K562 (cell line): ENCODE data around the gene HECW1. TPM values are rescaled to one million over a fixed set of nuclear protein-coding genes. Genes with fewer than 3 reads are reported as not detected.

Source experiments
- ATAC-seq: fragments of 200-7000 bp; cut with Tn5 transposase; 3 replicates; pipeline ENCODE4 v1.9.1; 2020; ENCODE audit warnings: moderate library complexity
- BruUV-seq: library from RNA; stranded (reverse); fragments of 400-500 nt; replicated peaks from 2 replicates; lab custom pipeline; 2021; lab: Mats Ljungman, UMichigan
- CTCF ChIA-PET: fragments of 300-600 bp; formaldehyde crosslinking; extraction: SDS; loops from one replicate; lab custom pipeline; 2021; ENCODE audit warnings: low intra/inter-chr PET ratio; lab: Yijun Ruan, JAX
- POLR2A ChIA-PET: fragments of 300-600, 350-650 bp; sonication (Branson Sonifier 250); formaldehyde crosslinking; extraction: SDS; loops from one replicate; lab custom pipeline; 2021; ENCODE audit warnings: antibody characterized with exemption, inconsistent platforms; lab: Yijun Ruan, JAX
- DNase-seq, 4 experiments: peaks; one replicate each; pipeline versions ENCODE4 v3.0.0 to v3.0.0-alpha.2; 2011 to 2018; ENCODE audit warnings: low spot score in 3 of 4, mixed read lengths in 3 of 4; ENCODE audit errors: extremely low read depth in 1 of 4
- FAIRE-seq: peaks from 2 replicates; lab custom pipeline; 2011; peaks lifted over from hg19 to GRCh38; lab: Jason Lieb, UNC
- H2AFZ ChIP-seq: 2 replicates; pipeline ENCODE4 v1.6.0; 2011; ENCODE audit warnings: low read depth, low read length, control low read depth, inconsistent platforms
- H3K27ac ChIP-seq: fragments of 200-600 bp; 3 replicates; pipeline ENCODE4 v1.8.0; 2011; ENCODE audit warnings: low read depth, mild to moderate bottlenecking, control low read depth, inconsistent platforms, low read length, moderate library complexity, mixed read lengths; ENCODE audit errors: extremely low read depth
- H3K27me3 ChIP-seq, 2 experiments: fragments of 300-600 bp in 1 of 2; 2 replicates in 1 of 2; 3 replicates in 1 of 2; pipeline versions ENCODE4 v1.6.0 to v1.8.0; 2011; ENCODE audit warnings: inconsistent platforms in 2 of 2, low read length in 2 of 2, mild to moderate bottlenecking in 1 of 2, mixed read lengths in 1 of 2, moderate library complexity in 1 of 2; ENCODE audit not compliant: control insufficient read depth in 2 of 2, insufficient read depth in 2 of 2
- H3K36me3 ChIP-seq: fragments of 300-600 bp; 3 replicates; pipeline ENCODE4 v1.8.0; 2011; ENCODE audit warnings: mild to moderate bottlenecking, low read length, inconsistent platforms; ENCODE audit not compliant: control insufficient read depth, insufficient read depth
- H3K4me1 ChIP-seq, 2 experiments: fragments of 200-600 bp in 1 of 2; replicated peaks in 1 of 2; 2 replicates in 1 of 2; 3 replicates in 1 of 2; pipeline versions ENCODE4 v1.5.1 to v1.8.0; 2011; ENCODE audit warnings: inconsistent platforms in 2 of 2, low read length in 2 of 2, mild to moderate bottlenecking in 1 of 2, mixed read lengths in 1 of 2, moderate library complexity in 1 of 2; ENCODE audit not compliant: control insufficient read depth in 2 of 2, insufficient read depth in 2 of 2
- H3K4me2 ChIP-seq: 2 replicates; pipeline ENCODE4 v1.6.1; 2011; ENCODE audit warnings: low read length, control low read depth, inconsistent platforms, mixed read lengths; ENCODE audit not compliant: insufficient read depth
- H3K4me3 ChIP-seq: fragments of 200-600 bp; sonication (generic), shearing (Covaris generic); 2 replicates; pipeline ENCODE4 v1.5.1; 2016; ENCODE audit warnings: control low read depth, inconsistent platforms
- H3K79me2 ChIP-seq: fragments of 200-600 bp; 3 replicates; pipeline ENCODE4 v1.8.0; 2011; ENCODE audit warnings: low read length, inconsistent platforms; ENCODE audit not compliant: control insufficient read depth, insufficient read depth
- H3K9ac ChIP-seq, 2 experiments: 2 replicates each; pipeline versions ENCODE4 v1.6.0 to v1.6.1; 2011; ENCODE audit warnings: low read depth in 2 of 2, low read length in 2 of 2, control low read depth in 1 of 2, inconsistent platforms in 1 of 2, mild to moderate bottlenecking in 1 of 2, mixed read lengths in 1 of 2; ENCODE audit not compliant: insufficient read depth in 1 of 2
- H3K9me1 ChIP-seq: one replicate; pipeline ENCODE4 v1.6.0; 2011; ENCODE audit warnings: inconsistent platforms, mild to moderate bottlenecking, low read length, moderate library complexity; ENCODE audit not compliant: control insufficient read depth, insufficient read depth
- H3K9me3 ChIP-seq: replicated peaks from 2 replicates; pipeline ENCODE4 v1.5.1; 2011; ENCODE audit warnings: low read depth, low read length, inconsistent platforms; ENCODE audit not compliant: control insufficient read depth, insufficient read depth
- H4K20me1 ChIP-seq: replicated peaks from 2 replicates; pipeline ENCODE4 v1.6.1; 2011; ENCODE audit warnings: low read length, inconsistent platforms, mixed read lengths; ENCODE audit not compliant: control insufficient read depth, insufficient read depth
- ARHGAP35 ChIP-seq: fragments of 450-650 bp; IDR thresholded peaks from 2 replicates; pipeline ENCODE4 v1.6.1; 2018; ENCODE audit not compliant: partially characterized antibody
- CBX5 ChIP-seq: IDR thresholded peaks from 2 replicates; pipeline ENCODE4 v1.6.1; 2014; ENCODE audit warnings: low read depth, borderline replicate concordance
- EGR1 ChIP-seq: fragments of 450-650 bp; conservative IDR thresholded peaks from 2 replicates; pipeline ENCODE4 v1.6.1; 2017; ENCODE audit warnings: mild to moderate bottlenecking
- ELF2 ChIP-seq: fragments of 250-450 bp; sonication (Bioruptor Pico); IDR thresholded peaks from 2 replicates; pipeline ENCODE4 v1.5.0; 2021; ENCODE audit warnings: mild to moderate bottlenecking
- GTF2A2 ChIP-seq: IDR thresholded peaks from 2 replicates; pipeline ENCODE4 v1.6.1; 2016; ENCODE audit warnings: mild to moderate bottlenecking, missing genetic modification characterization, missing compliant biosample characterization
- HDAC8 ChIP-seq: fragments of 450-650 bp; IDR thresholded peaks from 2 replicates; pipeline ENCODE4 v1.6.1; 2016; ENCODE audit warnings: mild to moderate bottlenecking, missing genetic modification characterization, moderate library complexity, missing compliant biosample characterization
- IFI16 ChIP-seq: fragments of 250-450 bp; sonication (Bioruptor Pico); IDR thresholded peaks from 2 replicates; pipeline ENCODE4 v2.1.2; 2022; ENCODE audit warnings: mild to moderate bottlenecking, inconsistent platforms
- PRMT5 ChIP-seq: sonication (generic); formaldehyde crosslinking; IDR thresholded peaks from 2 replicates; pipeline ENCODE4 v1.5.0; 2020; ENCODE audit warnings: missing genetic modification reagents
- THRAP3 ChIP-seq: fragments of 450-650 bp; IDR thresholded peaks from 2 replicates; pipeline ENCODE4 v1.6.1; 2016; ENCODE audit warnings: mild to moderate bottlenecking, inconsistent platforms, borderline replicate concordance
- ZNF311 ChIP-seq: fragments of 250-450 bp; sonication (Bioruptor Pico); IDR thresholded peaks from 2 replicates; pipeline ENCODE4 v1.4.0; 2020; ENCODE audit warnings: mild to moderate bottlenecking, moderate library complexity
- ZNF583 ChIP-seq: fragments of 250-450 bp; sonication (Bioruptor Pico); IDR thresholded peaks from 2 replicates; pipeline ENCODE4 v1.4.0; 2020
- ZNF717 ChIP-seq: fragments of 250-450 bp; sonication (Bioruptor Pico); IDR thresholded peaks from 2 replicates; pipeline ENCODE4 v1.5.0; 2021
- WGBS: fragments of 100-300 bp; shearing (Covaris generic); methylation state at CpG from one replicate; pipeline ENCODE4 v1.1.6; 2016; ENCODE audit warnings: low coverage, mixed read lengths; ENCODE audit not compliant: insufficient coverage; ENCODE audit errors: missing lambda C conversion rate; 5-methylcytosine and 5-hydroxymethylcytosine counted together
- in situ Hi-C: fragments of 300-500 bp; cut with MboI; formaldehyde crosslinking; loops from 4 replicates; pipeline ENCODE4 v1.15.0; 2018; ENCODE audit warnings: inconsistent platforms, mixed read lengths
- intact Hi-C: fragments of 100-400 bp; cut with micrococcal nuclease; formaldehyde crosslinking; loops from 2 replicates; pipeline ENCODE4 v1.14.2; 2022
- polyA plus RNA-seq, 8 experiments: library from polyadenylated mRNA; depleted of rRNA in 4 of 8; stranded (reverse) in 5 of 8; unstranded in 3 of 8; fragments of >200 nt; fragmentation: Nextera tagmentation in 2 of 8; fragmentation: Illumina TruSeq in 1 of 8; extraction: Ambion mirVana in 2 of 8; extraction: Trizol in 1 of 8; gene quantifications; 2 replicates each; pipeline versions ENCODE4 v1.2.1 to v1.2.3, GENCODE V29; 2011 to 2014; ENCODE audit warnings: inconsistent platforms in 1 of 8, missing spikeins in 1 of 8
- total RNA-seq, 7 experiments: library from RNA; depleted of rRNA in 6 of 7; stranded (reverse); fragments of >200 nt in 6 of 7; fragmentation: Illumina TruSeq in 2 of 7; extraction: Trizol in 2 of 7; gene quantifications; 2 replicates each; pipeline versions ENCODE4 v1.2.1 to v1.2.3, GENCODE V29; 2011 to 2021; ENCODE audit warnings: low replicate concordance in 1 of 7
- TF ChIP-seq, protein P1 (sequence below): fragments of 450-650 bp; IDR thresholded peaks from 2 replicates; pipeline ENCODE4 v1.6.1; 2016; ENCODE audit warnings: low read depth, mild to moderate bottlenecking, moderate library complexity
- TF ChIP-seq, protein P2 (sequence below): fragments of 450-650 bp; conservative IDR thresholded peaks from 2 replicates; pipeline ENCODE4 v1.6.1; 2016; ENCODE audit warnings: missing genetic modification characterization, low read depth, mild to moderate bottlenecking, missing compliant biosample characterization, moderate library complexity
- TF ChIP-seq, protein P3 (sequence below): fragments of 450-650 bp; IDR thresholded peaks from 2 replicates; pipeline ENCODE4 v1.6.1; 2016; ENCODE audit warnings: borderline replicate concordance

Gene HECW1
- total and polyA plus RNA-seq, 9 of the 15 experiments (the other 6 are each of a cell fraction or from before 2014, with no cell fraction given): 0.07 to 0.31 (median 0.13) TPM; not detected in 4

DNA sequence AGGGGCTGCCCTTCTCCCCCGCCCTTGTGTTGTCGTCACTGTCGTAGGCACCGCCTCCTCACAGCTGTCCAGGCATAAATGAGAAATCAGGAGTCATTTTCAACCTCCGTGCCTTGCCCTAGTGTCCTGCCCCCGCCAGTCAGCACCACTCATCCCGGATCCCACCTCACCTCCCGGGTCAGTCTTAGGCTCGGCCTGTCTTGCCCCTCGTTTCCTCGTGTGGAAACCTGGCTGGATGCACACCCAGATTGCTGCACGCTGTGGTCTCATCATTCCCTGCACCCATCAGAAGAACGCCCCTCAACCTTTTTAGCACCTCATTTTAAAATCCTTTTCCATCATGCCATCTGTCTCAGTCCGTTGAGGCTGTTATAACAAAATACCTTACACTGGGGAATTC lies 213.1 kb downstream of the HECW1 start (continued):
- no peak for TF ChIP-seq CBX5
- no peak for TF ChIP-seq ZNF717 (CRISPR knock-in tag)
- no peak for TF ChIP-seq HDAC8 (tag)
- TF ChIP-seq GTF2A2: no peak
- TF ChIP-seq, protein P1, sequence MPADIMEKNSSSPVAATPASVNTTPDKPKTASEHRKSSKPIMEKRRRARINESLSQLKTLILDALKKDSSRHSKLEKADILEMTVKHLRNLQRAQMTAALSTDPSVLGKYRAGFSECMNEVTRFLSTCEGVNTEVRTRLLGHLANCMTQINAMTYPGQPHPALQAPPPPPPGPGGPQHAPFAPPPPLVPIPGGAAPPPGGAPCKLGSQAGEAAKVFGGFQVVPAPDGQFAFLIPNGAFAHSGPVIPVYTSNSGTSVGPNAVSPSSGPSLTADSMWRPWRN: no peak
- no peak for TF ChIP-seq PRMT5 (CRISPR knock-in tag)
- no peak for TF ChIP-seq IFI16 (CRISPR knock-in tag)
- TF ChIP-seq ZNF583: no peak
- TF ChIP-seq EGR1: no peak

DNA sequence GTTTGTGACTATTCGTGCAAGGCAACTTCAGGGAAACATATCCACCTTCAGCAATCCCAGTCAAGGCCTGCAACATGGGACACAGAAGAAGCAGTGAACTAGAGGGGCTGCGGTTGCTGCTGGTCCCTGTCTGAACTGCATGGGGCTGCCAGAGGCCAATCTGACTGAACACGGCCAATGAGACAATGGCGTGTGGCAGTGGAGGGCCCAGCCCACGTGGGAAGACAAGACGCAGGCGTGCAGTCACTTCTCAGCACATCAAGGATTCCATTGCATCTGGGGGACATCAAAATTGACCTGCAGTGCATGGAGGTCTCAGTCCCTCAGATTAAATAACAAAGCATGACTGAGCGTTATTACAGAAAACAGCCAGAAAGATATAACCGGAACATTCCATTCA lies 215.9 kb downstream of the HECW1 start:
- Histone ChIP-seq H3K27ac (no peak overlapping the region), H3K4me1 (no peaks in the 10 kb centered on the region), H3K79me2 (no peaks in the 10 kb centered on the region), H3K36me3 (no peaks in the 10 kb centered on the region), H4K20me1 (peaks cover 6% of the 10 kb centered on the region; the same call in 1 of the 2 replicates), H3K4me3 (no peak overlapping the region), H2AFZ (no peak overlapping the region), H3K9me3 (no peaks in the 10 kb centered on the region), H3K9ac (no peak overlapping the region), H3K4me2 (no peak overlapping the region), H3K9me1 (no peaks in the 10 kb centered on the region), H3K27me3 (peaks cover 8 to 41% of the 10 kb centered on the region in 2 experiments)
- FAIRE-seq (no peak), ATAC-seq (no peak), DNase-seq (no peak)
- CTCF ChIA-PET: no interaction called here
- BruUV-seq: no TSS peak
- in situ Hi-C loops (no loop called here), intact Hi-C loops (no loop called here)
- WGBS: 6% methylated on average over 9 of the region's 9 CpGs
- POLR2A ChIA-PET: no interaction called here
- TF ChIP-seq, protein P2, sequence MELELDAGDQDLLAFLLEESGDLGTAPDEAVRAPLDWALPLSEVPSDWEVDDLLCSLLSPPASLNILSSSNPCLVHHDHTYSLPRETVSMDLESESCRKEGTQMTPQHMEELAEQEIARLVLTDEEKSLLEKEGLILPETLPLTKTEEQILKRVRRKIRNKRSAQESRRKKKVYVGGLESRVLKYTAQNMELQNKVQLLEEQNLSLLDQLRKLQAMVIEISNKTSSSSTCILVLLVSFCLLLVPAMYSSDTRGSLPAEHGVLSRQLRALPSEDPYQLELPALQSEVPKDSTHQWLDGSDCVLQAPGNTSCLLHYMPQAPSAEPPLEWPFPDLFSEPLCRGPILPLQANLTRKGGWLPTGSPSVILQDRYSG (tag): no peak
- TF ChIP-seq THRAP3 (no peak), ARHGAP35 (no peak), ZNF311 (CRISPR knock-in tag) (no peak), ELF2 (CRISPR knock-in tag) (no peak)
- TF ChIP-seq, protein P3, sequence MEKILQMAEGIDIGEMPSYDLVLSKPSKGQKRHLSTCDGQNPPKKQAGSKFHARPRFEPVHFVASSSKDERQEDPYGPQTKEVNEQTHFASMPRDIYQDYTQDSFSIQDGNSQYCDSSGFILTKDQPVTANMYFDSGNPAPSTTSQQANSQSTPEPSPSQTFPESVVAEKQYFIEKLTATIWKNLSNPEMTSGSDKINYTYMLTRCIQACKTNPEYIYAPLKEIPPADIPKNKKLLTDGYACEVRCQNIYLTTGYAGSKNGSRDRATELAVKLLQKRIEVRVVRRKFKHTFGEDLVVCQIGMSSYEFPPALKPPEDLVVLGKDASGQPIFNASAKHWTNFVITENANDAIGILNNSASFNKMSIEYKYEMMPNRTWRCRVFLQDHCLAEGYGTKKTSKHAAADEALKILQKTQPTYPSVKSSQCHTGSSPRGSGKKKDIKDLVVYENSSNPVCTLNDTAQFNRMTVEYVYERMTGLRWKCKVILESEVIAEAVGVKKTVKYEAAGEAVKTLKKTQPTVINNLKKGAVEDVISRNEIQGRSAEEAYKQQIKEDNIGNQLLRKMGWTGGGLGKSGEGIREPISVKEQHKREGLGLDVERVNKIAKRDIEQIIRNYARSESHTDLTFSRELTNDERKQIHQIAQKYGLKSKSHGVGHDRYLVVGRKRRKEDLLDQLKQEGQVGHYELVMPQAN: no peak
